IMR-90 (cell line): ENCODE results near the gene TOR1AIP2. TPM values are rescaled to one million over a fixed set of nuclear protein-coding genes. Genes with fewer than 3 reads are reported as not detected.

ENCODE experiments used
- ATAC-seq: fragments of 200-7000 bp; cut with Tn5 transposase; 2 replicates; pipeline ENCODE4 v1.9.1; 2020; ENCODE audit warnings: low read depth, mild to moderate bottlenecking, moderate library complexity
- BruUV-seq: library from RNA; stranded (reverse); fragments of 400-500 nt; replicated peaks from 2 replicates; lab custom pipeline; 2021; lab: Mats Ljungman, UMichigan
- CTCF ChIA-PET: fragments of 300-600 bp; formaldehyde crosslinking; extraction: SDS; loops from one replicate; lab custom pipeline; 2021; ENCODE audit warnings: antibody characterized with exemption; lab: Yijun Ruan, JAX
- POLR2A ChIA-PET: fragments of 300-600 bp; sonication (Branson Sonifier 250); formaldehyde crosslinking; loops from one replicate; lab custom pipeline; 2022; ENCODE audit warnings: antibody characterized with exemption; ENCODE audit not compliant: unreplicated experiment; lab: Charles Lee
- DNase-seq: peaks from one replicate; pipeline ENCODE4 v3.0.0; 2013
- H2AFZ ChIP-seq: replicated peaks from 2 replicates; pipeline ENCODE3; 2013; ENCODE audit warnings: low read length, mild to moderate bottlenecking; ENCODE audit not compliant: poor library complexity
- H2AK5ac ChIP-seq: 2 replicates; pipeline ENCODE4 v1.6.1; 2013; ENCODE audit warnings: low read depth, low read length, inconsistent platforms
- H2AK9ac ChIP-seq: replicated peaks from 2 replicates; pipeline ENCODE3; 2013; ENCODE audit warnings: mild to moderate bottlenecking, low read depth, low read length, moderate library complexity; ENCODE audit not compliant: poor library complexity
- H2BK120ac ChIP-seq: 2 replicates; pipeline ENCODE4 v1.6.1; 2013; ENCODE audit warnings: low read depth, low read length, inconsistent platforms
- H2BK15ac ChIP-seq: 3 replicates; pipeline ENCODE4 v1.6.1; 2013; ENCODE audit warnings: low read depth, low read length, inconsistent platforms
- H2BK20ac ChIP-seq: 2 replicates; pipeline ENCODE4 v1.6.1; 2013; ENCODE audit warnings: low read depth, mild to moderate bottlenecking, inconsistent platforms, low read length, moderate library complexity
- H2BK5ac ChIP-seq: 2 replicates; pipeline ENCODE4 v1.6.1; 2013; ENCODE audit warnings: mild to moderate bottlenecking, low read depth, low read length, inconsistent platforms; ENCODE audit not compliant: poor library complexity, severe bottlenecking
- H3K14ac ChIP-seq: replicated peaks from 2 replicates; pipeline ENCODE4 v1.6.1; 2013; ENCODE audit warnings: low read depth, low read length, inconsistent platforms
- H3K18ac ChIP-seq: 2 replicates; pipeline ENCODE4 v1.6.1; 2013; ENCODE audit warnings: low read depth, low read length, control low read depth
- H3K23ac ChIP-seq: 2 replicates; pipeline ENCODE4 v1.6.1; 2013; ENCODE audit warnings: low read depth, low read length, inconsistent platforms
- H3K27ac ChIP-seq: 2 replicates; pipeline ENCODE4 v1.5.1; 2013; ENCODE audit warnings: mild to moderate bottlenecking, control low read depth, low read length; ENCODE audit not compliant: insufficient read depth
- H3K27me3 ChIP-seq: 2 replicates; pipeline ENCODE4 v1.6.1; 2013; ENCODE audit warnings: low read length; ENCODE audit not compliant: control insufficient read depth, insufficient read depth
- H3K36me3 ChIP-seq: 2 replicates; pipeline ENCODE4 v1.6.1; 2013; ENCODE audit warnings: low read length, mixed read lengths; ENCODE audit not compliant: control insufficient read depth, insufficient read depth
- H3K4ac ChIP-seq: 2 replicates; pipeline ENCODE4 v1.6.1; 2013; ENCODE audit warnings: low read depth, low read length, inconsistent platforms
- H3K4me1 ChIP-seq: 2 replicates; pipeline ENCODE4 v1.6.1; 2013; ENCODE audit warnings: low read length, mixed read lengths; ENCODE audit not compliant: control insufficient read depth, insufficient read depth
- H3K4me2 ChIP-seq: 2 replicates; pipeline ENCODE4 v1.6.1; 2013; ENCODE audit warnings: low read depth, mild to moderate bottlenecking, control low read depth, low read length, moderate library complexity
- H3K4me3 ChIP-seq: 2 replicates; pipeline ENCODE4 v1.5.1; 2013; ENCODE audit warnings: low read depth, mild to moderate bottlenecking, control low read depth, low read length, moderate library complexity; ENCODE audit not compliant: insufficient read depth
- H3K56ac ChIP-seq: 2 replicates; pipeline ENCODE4 v1.6.1; 2013; ENCODE audit warnings: low read length, inconsistent platforms; ENCODE audit not compliant: insufficient read depth; ENCODE audit errors: extremely low read depth
- H3K79me1 ChIP-seq, 2 experiments: 2 replicates each; pipeline ENCODE4 v1.6.1; 2013; ENCODE audit warnings: low read length in 2 of 2, inconsistent platforms in 1 of 2, low read depth in 1 of 2
- H3K9ac ChIP-seq: 2 replicates; pipeline ENCODE4 v1.6.1; 2013; ENCODE audit warnings: low read depth, low read length, control low read depth
- H3K9me1 ChIP-seq: 2 replicates; pipeline ENCODE4 v1.6.1; 2013; ENCODE audit warnings: low read length, inconsistent platforms; ENCODE audit not compliant: insufficient read depth
- H3K9me3 ChIP-seq: 2 replicates; pipeline ENCODE4 v1.6.1; 2013; ENCODE audit warnings: low read length; ENCODE audit not compliant: control insufficient read depth, insufficient read depth
- H4K20me1 ChIP-seq: 2 replicates; pipeline ENCODE4 v1.6.1; 2013; ENCODE audit warnings: low read length, inconsistent platforms; ENCODE audit not compliant: insufficient read depth
- H4K5ac ChIP-seq: 2 replicates; pipeline ENCODE4 v1.6.1; 2013; ENCODE audit warnings: mild to moderate bottlenecking, low read depth, low read length, control low read depth
- H4K8ac ChIP-seq, 2 experiments: 2 replicates each; pipeline ENCODE4 v1.6.1; 2013; ENCODE audit warnings: low read depth in 2 of 2, low read length in 2 of 2, control low read depth in 1 of 2, inconsistent platforms in 1 of 2
- H4K91ac ChIP-seq: 2 replicates; pipeline ENCODE4 v1.6.1; 2013; ENCODE audit warnings: low read depth, low read length, inconsistent platforms; ENCODE audit not compliant: insufficient read depth
- BHLHE40 ChIP-seq: fragments of 150-350 bp; IDR thresholded peaks from 2 replicates; pipeline ENCODE4 v1.6.1; 2016; ENCODE audit warnings: mild to moderate bottlenecking, low read depth, low read length
- CEBPB ChIP-seq: IDR thresholded peaks from 2 replicates; pipeline ENCODE4 v1.6.1; 2012; ENCODE audit warnings: low read depth, low read length, improper control_type of control experiment
- CHD1 ChIP-seq: IDR thresholded peaks from 2 replicates; pipeline ENCODE4 v1.6.1; 2012; ENCODE audit warnings: low read depth, low read length, improper control_type of control experiment
- FOS ChIP-seq: fragments of 150-350 bp; IDR thresholded peaks from 2 replicates; pipeline ENCODE4 v1.6.1; 2016; ENCODE audit warnings: low read depth, low read length
- MAZ ChIP-seq: IDR thresholded peaks from 2 replicates; pipeline ENCODE4 v1.6.1; 2012; ENCODE audit warnings: low read depth, mild to moderate bottlenecking, low read length, improper control_type of control experiment, moderate library complexity, borderline replicate concordance
- MXI1 ChIP-seq: IDR thresholded peaks from 2 replicates; pipeline ENCODE4 v1.6.1; 2012; ENCODE audit warnings: low read depth, mild to moderate bottlenecking, low read length, moderate library complexity, borderline replicate concordance
- NFE2L2 ChIP-seq: fragments of 150-350 bp; IDR thresholded peaks from 2 replicates; pipeline ENCODE4 v1.6.1; 2016; ENCODE audit warnings: low read depth, mild to moderate bottlenecking, low read length
- POLR2A ChIP-seq: IDR thresholded peaks from 2 replicates; pipeline ENCODE4 v1.6.1; 2012; ENCODE audit warnings: mild to moderate bottlenecking, low read depth, low read length
- RAD21 ChIP-seq: IDR thresholded peaks from 2 replicates; pipeline ENCODE4 v1.6.1; 2012; ENCODE audit warnings: low read length, improper control_type of control experiment
- RFX5 ChIP-seq: IDR thresholded peaks from 2 replicates; pipeline ENCODE4 v1.8.0; 2012; ENCODE audit warnings: low read depth, mild to moderate bottlenecking, low read length, moderate library complexity
- SMC3 ChIP-seq: fragments of 150-350 bp; IDR thresholded peaks from 2 replicates; pipeline ENCODE4 v1.6.1; 2016; ENCODE audit warnings: low read depth, mild to moderate bottlenecking, antibody characterized with exemption, low read length, moderate library complexity
- USF2 ChIP-seq: fragments of 150-350 bp; IDR thresholded peaks from 2 replicates; pipeline ENCODE4 v1.6.1; 2017; ENCODE audit warnings: mild to moderate bottlenecking, antibody characterized with exemption, low read length, low read depth
- WGBS, 2 experiments: methylation state at CpG; one replicate each; pipeline versions ENCODE4 v1.1.5 to v1.1.7; 2013; ENCODE audit warnings: missing lambda C conversion rate in 2 of 2; ENCODE audit not compliant: insufficient read length in 1 of 2; ENCODE audit errors: extremely low coverage in 2 of 2; 5-methylcytosine and 5-hydroxymethylcytosine counted together
- dilution Hi-C: fragments of 300-500 bp; cut with HindIII; formaldehyde crosslinking; loops from one replicate; pipeline ENCODE4 v1.14.3; 2018; ENCODE audit warnings: low sequenced_read_pairs; ENCODE audit not compliant: unreplicated experiment
- in situ Hi-C: fragments of 300-500 bp; cut with MboI; formaldehyde crosslinking; loops from 3 replicates; pipeline ENCODE4 v1.14.3; 2019; ENCODE audit warnings: low sequenced_read_pairs, inconsistent platforms, mixed read lengths
- intact Hi-C: fragments of 100-400 bp; cut with micrococcal nuclease; formaldehyde crosslinking; loops from 2 replicates; pipeline ENCODE4 v1.10.0; 2022
- polyA plus RNA-seq, 3 experiments: library from polyadenylated mRNA; depleted of rRNA; stranded (reverse); fragments of >200 nt; gene quantifications; 2 replicates each; pipeline ENCODE4 v1.2.3, GENCODE V29; 2012; ENCODE audit warnings: low replicate concordance in 1 of 3
- total RNA-seq: library from RNA; depleted of rRNA; stranded (reverse); fragments of >200 nt; gene quantifications from 2 replicates; pipeline ENCODE4 v1.2.3, GENCODE V29; 2012

TOR1AIP2 gene
- total and polyA plus RNA-seq, 2 of the 4 experiments (the other 2 are of a cell fraction): 20.7 to 85.0 TPM

DNA sequence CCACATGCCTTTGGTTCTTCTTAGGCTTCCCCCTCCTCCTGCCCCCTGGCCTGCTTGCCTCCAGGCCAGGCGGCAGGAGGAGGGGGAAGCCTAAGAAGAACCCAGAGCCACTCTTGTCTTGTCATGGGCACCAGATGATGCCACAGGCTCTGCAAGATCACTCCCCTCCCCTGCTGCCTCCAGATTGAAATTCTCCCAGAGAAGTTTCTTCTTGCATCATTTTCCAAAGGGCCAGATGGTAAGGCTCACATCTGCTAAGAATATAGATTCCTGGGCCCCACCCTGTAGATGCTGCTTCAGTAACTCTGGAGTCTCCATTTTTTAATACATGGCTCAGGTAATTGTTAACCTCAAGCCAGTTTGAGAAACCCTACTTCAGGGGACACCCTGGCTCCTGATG lies 73.7 kb downstream of the TOR1AIP2 start:
- Histone ChIP-seq H3K18ac (no peak overlapping the region), H3K56ac (no peak overlapping the region), H3K79me1 (no peaks in the 10 kb centered on the region), H3K27me3 (peaks cover 46% of the 10 kb centered on the region), H3K27ac (no peak overlapping the region), H4K5ac (no peak overlapping the region), H3K4me3 (no peak overlapping the region), H3K9me3 (no peaks in the 10 kb centered on the region), H3K4me2 (no peak overlapping the region), H4K20me1 (no peaks in the 10 kb centered on the region), H3K4ac (no peak overlapping the region), H2AK9ac (no peak overlapping the region), H3K23ac (no peak overlapping the region), H2BK20ac (no peak overlapping the region), H4K8ac (no peak overlapping the region), H3K36me3 (no peaks in the 10 kb centered on the region), H2BK15ac (no peak overlapping the region), H3K9me1 (no peaks in the 10 kb centered on the region), H4K91ac (no peak overlapping the region), H2AFZ (no peak overlapping the region), H3K4me1 (peaks cover 9% of the 10 kb centered on the region), H3K9ac (no peak overlapping the region), H2BK120ac (no peak overlapping the region), H2AK5ac (no peak overlapping the region), H2BK5ac (no peak overlapping the region), H3K14ac (no peak overlapping the region)
- no peak for ATAC-seq
- TF ChIP-seq USF2: no peak
- TF ChIP-seq SMC3: no peak
- TF ChIP-seq RFX5: no peak
- no peak for TF ChIP-seq RAD21
- TF ChIP-seq BHLHE40: no peak
- TF ChIP-seq CHD1: no peak
- TF ChIP-seq MAZ: no peak
- no peak for TF ChIP-seq FOS
- no peak for TF ChIP-seq POLR2A
- TF ChIP-seq NFE2L2: no peak
- TF ChIP-seq MXI1: no peak
- no peak for TF ChIP-seq CEBPB
- intact Hi-C loops (no loop called here), in situ Hi-C loops (loop anchor here (25.0 kb wide), 1 partner anchor 567 kb away; the partner anchor contains the start of gene ABL2), dilution Hi-C loops (no loop called here)
- POLR2A ChIA-PET: no interaction called here
- no peak for DNase-seq
- no CpG with 5 or more reads among the region's 1 CpG for WGBS, 2 experiments
- BruUV-seq: no TSS peak
- CTCF ChIA-PET: no interaction called here
